Thyroid gland (tissue), 4 donors: ENCODE results near the gene JAK3.

Source experiments
- CTCF ChIP-seq, 6 experiments: fragments of 200-600 bp in 3 of 6; fragments of 450-650 bp in 3 of 6; sonication (generic) in 3 of 6; IDR thresholded peaks; one replicate each; pipeline ENCODE4 v1.5.1; 2016 to 2019; ENCODE audit warnings: antibody characterized with exemption in 6 of 6, mild to moderate bottlenecking in 2 of 6, inconsistent platforms in 1 of 6, moderate library complexity in 1 of 6
- POLR2A ChIP-seq, 2 donors: fragments of 450-650 bp; IDR thresholded peaks; one replicate each; pipeline ENCODE4 v1.6.1; 2017; ENCODE audit warnings: antibody characterized with exemption in 2 of 2, mild to moderate bottlenecking in 2 of 2, moderate library complexity in 1 of 2

- TF ChIP-seq CTCF (IDR thresholded peaks at IDR 0.05) (no peak), POLR2A (IDR thresholded peaks at IDR 0.05) (no peak)
Observed at GRCh38 chr19:17797424-17798201, 50.2 kb downstream of the JAK3 start.
